PC-3 (cell line): ENCODE data around the gene NCOA1.
"Not testable (repeated sequence)": the region's sequence is repeated elsewhere in the genome, so short reads cannot be mapped to it uniquely, and the experiment has no call there.

Experiments
- EZH2 ChIP-seq: fragments of 300-600 bp; sonication (generic); IDR thresholded peaks from one replicate; pipeline ENCODE4 v1.6.1; 2017; ENCODE audit warnings: antibody characterized with exemption, mild to moderate bottlenecking, low read length; ENCODE audit not compliant: unreplicated experiment
- TF ChIP-seq, protein P1 (sequence below): fragments of 300-600 bp; sonication (generic); conservative IDR thresholded peaks from 2 replicates; pipeline ENCODE4 v1.5.1; 2017; ENCODE audit warnings: antibody characterized with exemption, low read depth, mild to moderate bottlenecking, low read length

DNA sequence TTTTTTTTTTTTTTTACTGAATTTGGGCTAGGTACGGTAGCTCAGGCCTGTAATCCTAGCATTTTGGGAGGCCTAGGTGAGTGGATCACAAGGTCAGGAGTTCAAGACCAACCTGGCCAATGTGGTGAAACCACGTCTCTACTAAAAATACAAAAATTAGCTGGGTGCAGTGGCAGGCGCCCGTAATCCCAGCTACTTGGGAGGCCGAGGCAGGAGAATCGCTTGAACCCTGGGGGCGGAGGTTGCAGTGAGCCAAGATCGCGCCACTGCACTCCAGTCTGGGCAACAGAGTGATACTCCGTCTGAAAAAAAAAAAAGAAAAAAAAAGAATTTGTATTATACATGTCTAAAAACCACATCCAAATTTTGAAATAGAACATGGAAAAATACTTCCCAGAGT is 78.5 kb downstream of the NCOA1 start:
- TF ChIP-seq, protein P1, sequence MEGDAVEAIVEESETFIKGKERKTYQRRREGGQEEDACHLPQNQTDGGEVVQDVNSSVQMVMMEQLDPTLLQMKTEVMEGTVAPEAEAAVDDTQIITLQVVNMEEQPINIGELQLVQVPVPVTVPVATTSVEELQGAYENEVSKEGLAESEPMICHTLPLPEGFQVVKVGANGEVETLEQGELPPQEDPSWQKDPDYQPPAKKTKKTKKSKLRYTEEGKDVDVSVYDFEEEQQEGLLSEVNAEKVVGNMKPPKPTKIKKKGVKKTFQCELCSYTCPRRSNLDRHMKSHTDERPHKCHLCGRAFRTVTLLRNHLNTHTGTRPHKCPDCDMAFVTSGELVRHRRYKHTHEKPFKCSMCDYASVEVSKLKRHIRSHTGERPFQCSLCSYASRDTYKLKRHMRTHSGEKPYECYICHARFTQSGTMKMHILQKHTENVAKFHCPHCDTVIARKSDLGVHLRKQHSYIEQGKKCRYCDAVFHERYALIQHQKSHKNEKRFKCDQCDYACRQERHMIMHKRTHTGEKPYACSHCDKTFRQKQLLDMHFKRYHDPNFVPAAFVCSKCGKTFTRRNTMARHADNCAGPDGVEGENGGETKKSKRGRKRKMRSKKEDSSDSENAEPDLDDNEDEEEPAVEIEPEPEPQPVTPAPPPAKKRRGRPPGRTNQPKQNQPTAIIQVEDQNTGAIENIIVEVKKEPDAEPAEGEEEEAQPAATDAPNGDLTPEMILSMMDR, result not testable (repeated sequence)
- TF ChIP-seq EZH2, result not testable (repeated sequence)
